HG03045 (cell line): ENCODE results near the gene USHBP1.

Source experiments
- ATAC-seq: cut with Tn5 transposase; IDR thresholded peaks from one replicate; pipeline ENCODE4 v1.9.1; 2021; ENCODE audit warnings: mild to moderate bottlenecking, moderate library complexity; ENCODE audit not compliant: unreplicated experiment

The USHBP1 gene

GRCh38 chr19:17266589-17266974 is 2.0 kb upstream of the USHBP1 start:
- ATAC-seq, result no peak

GRCh38 chr19:17266026-17266425 is 1.5 kb upstream of the USHBP1 start:
- no peak for ATAC-seq

- ATAC-seq, result no peak
These were observed 569 bp downstream of the USHBP1 start for GRCh38 chr19:17263712-17264640.

GRCh38 chr19:17262557-17262956 is 2.0 kb downstream of the USHBP1 start:
- ATAC-seq, result no peak

- ATAC-seq, result no peak
These were observed 3.7 kb downstream of the USHBP1 start for GRCh38 chr19:17260842-17261325.

- no peak for ATAC-seq
These were observed 4.6 kb downstream of the USHBP1 start for GRCh38 chr19:17259934-17260333.

GRCh38 chr19:17259118-17259780 is 5.3 kb downstream of the USHBP1 start:
- no peak for ATAC-seq

GRCh38 chr19:17256130-17256529 is 8.4 kb downstream of the USHBP1 start:
- ATAC-seq, result no peak

- no peak for ATAC-seq
These were observed 9.4 kb downstream of the USHBP1 start for GRCh38 chr19:17255150-17255621.

GRCh38 chr19:17254636-17255035 is 9.9 kb downstream of the USHBP1 start:
- no peak for ATAC-seq

- no peak for ATAC-seq
These were observed 14.5 kb downstream of the USHBP1 start for GRCh38 chr19:17249887-17250548.

GRCh38 chr19:17248011-17248776 is 16.4 kb downstream of the USHBP1 start:
- ATAC-seq, result no peak

- peak; percentile 6 for ATAC-seq
These were observed 17.7 kb downstream of the USHBP1 start for GRCh38 chr19:17246681-17247425.

GRCh38 chr19:17245535-17245984 is 19.0 kb downstream of the USHBP1 start, which contains the start of gene NR2F6:
NR2F6 (minus strand) TSS chr19:17245919; CDS start chr19:17245220, 699 bp downstream.
- ATAC-seq, result peak; percentile 21

- ATAC-seq, result peak; percentile 5
These were observed 19.7 kb downstream of the USHBP1 start for GRCh38 chr19:17244618-17245534.

- no peak for ATAC-seq
These were observed 20.5 kb downstream of the USHBP1 start for GRCh38 chr19:17243830-17244617.

GRCh38 chr19:17243211-17243829 is 21.2 kb downstream of the USHBP1 start:
- ATAC-seq, result no peak
